ENCODE measurements around the gene TBC1D22A. TPM values are rescaled to one million over a fixed set of nuclear protein-coding genes. Genes with fewer than 3 reads are reported as not detected.

TBC1D22A gene
- total and polyA plus RNA-seq, 9 of the 15 experiments (the other 6 are each of a cell fraction or from before 2014, with no cell fraction given) = 0.20 to 11.5 (median 5.2) TPM

DNA sequence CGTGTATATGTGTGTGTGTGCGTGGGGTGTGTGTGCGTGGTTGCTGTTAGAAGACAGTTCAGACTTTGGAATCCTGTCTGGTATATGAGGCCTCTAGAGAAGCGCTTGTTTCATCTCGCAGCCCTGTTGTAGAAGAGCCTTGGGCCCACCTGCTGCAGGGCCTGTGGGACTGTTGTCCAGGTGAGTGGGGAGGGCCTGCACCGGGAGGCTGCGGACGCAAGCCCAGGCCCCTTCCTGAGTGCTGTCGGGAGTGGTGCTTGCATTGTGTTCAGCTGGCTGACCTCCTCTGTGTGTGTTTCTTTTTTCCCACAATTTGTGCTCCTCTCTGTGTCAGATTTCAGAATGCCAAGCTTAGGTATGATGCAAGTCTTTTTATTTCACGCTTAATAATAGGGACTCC lies 128.4 kb downstream of the TBC1D22A start:
- Histone ChIP-seq H3K27ac (ENCODE audit: extremely low read depth, low read depth, low read length) (no peak overlapping the region), H3K9ac (ENCODE audit: insufficient read depth in 1 of 2, low read depth in 2 of 2, low read length in 2 of 2) (no peak overlapping the region), H3K9me3 (replicated peaks; ENCODE audit: control insufficient read depth, insufficient read depth, low read depth, low read length) (no peaks in the 10 kb centered on the region), H3K4me2 (ENCODE audit: insufficient read depth, low read length) (no peak overlapping the region), H3K9me1 (ENCODE audit: control insufficient read depth, insufficient read depth, low read length) (no peaks in the 10 kb centered on the region), H3K36me3 (ENCODE audit: control insufficient read depth, insufficient read depth, low read length) (peaks cover 5% of the 10 kb centered on the region; the same call in 1 of the 3 replicates), H3K4me1 (replicated peaks in 1 of 2; ENCODE audit: control insufficient read depth in 2 of 2, insufficient read depth in 2 of 2, low read length in 2 of 2) (peaks cover 4 to 13% of the 10 kb centered on the region in 2 experiments; a peak in 4 of 5 replicates), H2AFZ (ENCODE audit: low read depth, low read length) (no peak overlapping the region), H3K4me3 (no peak overlapping the region), H3K27me3 (ENCODE audit: control insufficient read depth in 2 of 2, insufficient read depth in 2 of 2, low read length in 2 of 2) (no peaks in the 10 kb centered on the region), H4K20me1 (replicated peaks; ENCODE audit: control insufficient read depth, insufficient read depth, low read length) (no peaks in the 10 kb centered on the region), H3K79me2 (ENCODE audit: control insufficient read depth, insufficient read depth, low read length) (no peaks in the 10 kb centered on the region)
- ATAC-seq (no peak), FAIRE-seq (no peak), DNase-seq (ENCODE audit: extremely low read depth in 1 of 4, low spot score in 3 of 4) (no peak)
- CTCF ChIA-PET (ENCODE audit: low intra/inter-chr PET ratio) = no interaction called here
- in situ Hi-C loops (cut with MboI) = no loop called here
- no peak for TF ChIP-seq ZNF174 (CRISPR knock-in tag; IDR thresholded peaks at IDR 0.05)
- no peak for TF ChIP-seq ARID1B (IDR thresholded peaks at IDR 0.05)
- TF ChIP-seq, protein P1, sequence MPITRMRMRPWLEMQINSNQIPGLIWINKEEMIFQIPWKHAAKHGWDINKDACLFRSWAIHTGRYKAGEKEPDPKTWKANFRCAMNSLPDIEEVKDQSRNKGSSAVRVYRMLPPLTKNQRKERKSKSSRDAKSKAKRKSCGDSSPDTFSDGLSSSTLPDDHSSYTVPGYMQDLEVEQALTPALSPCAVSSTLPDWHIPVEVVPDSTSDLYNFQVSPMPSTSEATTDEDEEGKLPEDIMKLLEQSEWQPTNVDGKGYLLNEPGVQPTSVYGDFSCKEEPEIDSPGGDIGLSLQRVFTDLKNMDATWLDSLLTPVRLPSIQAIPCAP (CRISPR knock-in tag; IDR thresholded peaks at IDR 0.05; ENCODE audit: borderline replicate concordance) = no peak
- no peak for TF ChIP-seq CBFA2T2 (conservative IDR thresholded peaks at IDR 0.05)
- TF ChIP-seq, protein P2, sequence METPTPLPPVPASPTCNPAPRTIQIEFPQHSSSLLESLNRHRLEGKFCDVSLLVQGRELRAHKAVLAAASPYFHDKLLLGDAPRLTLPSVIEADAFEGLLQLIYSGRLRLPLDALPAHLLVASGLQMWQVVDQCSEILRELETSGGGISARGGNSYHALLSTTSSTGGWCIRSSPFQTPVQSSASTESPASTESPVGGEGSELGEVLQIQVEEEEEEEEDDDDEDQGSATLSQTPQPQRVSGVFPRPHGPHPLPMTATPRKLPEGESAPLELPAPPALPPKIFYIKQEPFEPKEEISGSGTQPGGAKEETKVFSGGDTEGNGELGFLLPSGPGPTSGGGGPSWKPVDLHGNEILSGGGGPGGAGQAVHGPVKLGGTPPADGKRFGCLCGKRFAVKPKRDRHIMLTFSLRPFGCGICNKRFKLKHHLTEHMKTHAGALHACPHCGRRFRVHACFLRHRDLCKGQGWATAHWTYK (CRISPR knock-in tag; IDR thresholded peaks at IDR 0.05) = no peak
- TF ChIP-seq CBFB (CRISPR knock-in tag; IDR thresholded peaks at IDR 0.05) = no peak
- TF ChIP-seq ZNF445 (CRISPR knock-in tag; IDR thresholded peaks at IDR 0.05; ENCODE audit: low read depth) = no peak
- no peak for TF ChIP-seq PTBP1 (IDR thresholded peaks at IDR 0.05; ENCODE audit: low read depth, low read length)
- no peak for TF ChIP-seq ERF (CRISPR knock-in tag; IDR thresholded peaks at IDR 0.05)
- no peak for TF ChIP-seq ETV5 (CRISPR knock-in tag; IDR thresholded peaks at IDR 0.05; ENCODE audit: low read depth)
- no peak for TF ChIP-seq MTF1 (CRISPR knock-in tag; IDR thresholded peaks at IDR 0.05; ENCODE audit: borderline replicate concordance)
- TF ChIP-seq SIN3B (IDR thresholded peaks at IDR 0.05; ENCODE audit: low read depth) = no peak
- TF ChIP-seq ZNF431 (CRISPR knock-in tag; IDR thresholded peaks at IDR 0.05) = no peak
- TF ChIP-seq HEY1 (CRISPR knock-in tag; IDR thresholded peaks at IDR 0.05; ENCODE audit: borderline replicate concordance) = no peak
- TF ChIP-seq, protein P3, sequence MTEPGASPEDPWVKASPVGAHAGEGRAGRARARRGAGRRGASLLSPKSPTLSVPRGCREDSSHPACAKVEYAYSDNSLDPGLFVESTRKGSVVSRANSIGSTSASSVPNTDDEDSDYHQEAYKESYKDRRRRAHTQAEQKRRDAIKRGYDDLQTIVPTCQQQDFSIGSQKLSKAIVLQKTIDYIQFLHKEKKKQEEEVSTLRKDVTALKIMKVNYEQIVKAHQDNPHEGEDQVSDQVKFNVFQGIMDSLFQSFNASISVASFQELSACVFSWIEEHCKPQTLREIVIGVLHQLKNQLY (CRISPR knock-in tag; conservative IDR thresholded peaks at IDR 0.05) = no peak
- TF ChIP-seq, protein P4, sequence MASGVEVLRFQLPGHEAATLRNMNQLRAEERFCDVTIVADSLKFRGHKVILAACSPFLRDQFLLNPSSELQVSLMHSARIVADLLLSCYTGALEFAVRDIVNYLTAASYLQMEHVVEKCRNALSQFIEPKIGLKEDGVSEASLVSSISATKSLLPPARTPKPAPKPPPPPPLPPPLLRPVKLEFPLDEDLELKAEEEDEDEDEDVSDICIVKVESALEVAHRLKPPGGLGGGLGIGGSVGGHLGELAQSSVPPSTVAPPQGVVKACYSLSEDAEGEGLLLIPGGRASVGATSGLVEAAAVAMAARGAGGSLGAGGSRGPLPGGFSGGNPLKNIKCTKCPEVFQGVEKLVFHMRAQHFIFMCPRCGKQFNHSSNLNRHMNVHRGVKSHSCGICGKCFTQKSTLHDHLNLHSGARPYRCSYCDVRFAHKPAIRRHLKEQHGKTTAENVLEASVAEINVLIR (CRISPR knock-in tag; IDR thresholded peaks at IDR 0.05) = no peak
- no peak for TF ChIP-seq ZNF277 (CRISPR knock-in tag; IDR thresholded peaks at IDR 0.05; ENCODE audit: borderline replicate concordance)
- TF ChIP-seq MAFK (IDR thresholded peaks at IDR 0.05; ENCODE audit: low read length) = no peak
- POLR2A ChIA-PET = no interaction called here
- intact Hi-C loops (cut with micrococcal nuclease) = no loop called here
- no TSS peak for BruUV-seq (replicated peaks)
- WGBS (ENCODE audit: insufficient coverage, low coverage, missing lambda C conversion rate) = 89% methylated on average over 8 of the region's 10 CpGs

Measured in K562 (cell line).